ENCODE results near the gene FEM1B.

The FEM1B gene

GRCh38 chr15:68325726-68326125, 48.2 kb downstream of the FEM1B start:
- DNase-seq (ENCODE audit: low read depth in 2 of 2) = no peak

- DNase-seq (ENCODE audit: low read depth in 2 of 2) = no peak
Observed at GRCh38 chr15:68326711-68327354, 49.3 kb downstream of the FEM1B start.

- DNase-seq (ENCODE audit: low read depth in 2 of 2) = no peak
Observed at GRCh38 chr15:68328443-68328842, 50.9 kb downstream of the FEM1B start.

GRCh38 chr15:68328964-68329363, 51.4 kb downstream of the FEM1B start:
- no peak for DNase-seq (ENCODE audit: low read depth in 2 of 2)

GRCh38 chr15:68330416-68330815, 52.9 kb downstream of the FEM1B start:
- DNase-seq (ENCODE audit: low read depth in 2 of 2) = no peak

DNA sequence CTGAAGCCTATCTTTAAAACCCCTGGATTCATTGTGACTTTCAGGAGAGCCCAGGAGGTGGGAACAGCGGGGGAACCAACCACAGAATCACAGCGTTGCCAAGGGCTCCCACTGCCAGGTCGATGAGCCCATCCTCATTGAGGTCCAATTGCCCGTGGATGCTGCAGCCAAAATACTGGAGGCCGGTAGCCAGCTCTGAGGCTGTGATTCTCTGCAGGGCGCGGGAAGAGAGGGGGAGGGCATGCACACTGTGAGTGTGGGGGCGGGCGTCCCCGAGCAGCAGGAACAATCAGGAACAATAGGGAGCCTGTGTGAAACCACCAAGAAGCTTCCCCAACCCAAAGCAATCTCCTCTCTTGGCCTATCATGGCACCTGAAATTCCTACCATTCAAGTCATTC, 53.4 kb downstream of the FEM1B start:
- DNase-seq (ENCODE audit: low read depth in 2 of 2) = no peak

- no peak for DNase-seq (ENCODE audit: low read depth in 2 of 2)
Observed at GRCh38 chr15:68332266-68332665, 54.7 kb downstream of the FEM1B start.

- no peak for DNase-seq (ENCODE audit: low read depth in 2 of 2)
Observed at GRCh38 chr15:68333775-68334470, 56.4 kb downstream of the FEM1B start.

- DNase-seq (ENCODE audit: low read depth in 2 of 2) = no peak
Observed at GRCh38 chr15:68334661-68335124, 57.1 kb downstream of the FEM1B start.

DNA sequence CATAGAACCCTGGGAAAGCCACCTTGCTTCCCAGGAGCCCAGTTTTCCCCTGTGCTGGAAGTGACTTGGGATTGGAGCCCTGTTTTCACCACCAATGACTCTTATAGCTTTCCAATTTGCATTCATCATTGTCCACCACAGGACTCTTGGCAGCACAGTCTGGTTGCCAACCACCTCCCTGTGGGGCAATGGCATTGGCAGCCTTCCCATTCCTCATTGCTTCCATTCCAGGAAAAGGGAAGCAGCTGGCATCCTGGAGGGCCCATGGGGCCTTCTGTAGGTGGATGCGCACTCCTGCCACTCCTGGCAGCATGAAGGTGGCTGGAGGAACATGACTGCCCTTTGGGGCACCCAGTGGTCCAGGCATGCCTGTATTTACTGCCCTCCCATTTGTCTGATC, 57.7 kb downstream of the FEM1B start:
- no peak for DNase-seq (ENCODE audit: low read depth in 2 of 2)

DNA sequence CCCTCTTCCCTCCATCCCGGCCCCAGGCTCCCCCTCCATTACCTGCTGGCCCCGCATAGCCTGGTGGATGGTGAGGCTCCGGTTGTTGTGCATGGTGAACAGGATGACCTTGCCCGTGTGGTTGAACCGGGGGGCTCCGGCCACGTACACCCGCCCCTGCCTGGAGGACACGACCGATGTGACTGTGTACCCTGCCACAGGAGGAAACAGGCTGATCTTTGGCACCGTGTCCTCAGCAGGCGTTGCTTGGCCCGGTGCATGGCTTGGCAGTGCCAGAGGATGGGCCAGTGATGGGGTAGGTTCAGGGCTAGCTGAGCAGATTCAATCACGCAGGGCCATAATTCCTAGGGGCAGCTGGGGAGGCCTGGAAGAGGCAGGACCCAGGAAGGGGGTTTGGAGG, 58.1 kb downstream of the FEM1B start:
- no peak for DNase-seq (ENCODE audit: low read depth in 2 of 2)

DNA sequence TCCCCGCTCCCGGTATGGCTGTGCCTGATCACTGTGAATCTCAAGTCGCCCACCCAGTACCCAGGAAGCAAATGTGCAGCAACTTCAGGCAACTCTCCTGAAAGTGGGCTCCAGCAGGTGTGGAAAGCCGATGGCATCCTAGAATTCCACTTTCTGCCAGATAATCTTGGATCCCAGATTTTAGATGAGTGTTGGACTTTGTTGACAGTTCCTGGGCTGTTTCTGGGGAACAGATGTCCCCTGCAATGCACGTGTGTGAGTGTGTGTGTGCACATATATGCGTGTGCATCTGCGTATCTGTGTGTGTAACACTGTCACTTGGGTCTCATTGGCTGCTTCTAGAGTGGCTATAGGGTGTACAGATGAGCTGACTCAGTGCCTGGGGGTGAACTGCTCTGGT, 59.0 kb downstream of the FEM1B start:
- no peak for DNase-seq (ENCODE audit: low read depth in 2 of 2)

- no peak for DNase-seq (ENCODE audit: low read depth in 2 of 2)
Observed at GRCh38 chr15:68337826-68338225, 60.3 kb downstream of the FEM1B start.

- DNase-seq (ENCODE audit: low read depth in 2 of 2) = no peak
Observed at GRCh38 chr15:68339481-68339880, 61.9 kb downstream of the FEM1B start.

DNA sequence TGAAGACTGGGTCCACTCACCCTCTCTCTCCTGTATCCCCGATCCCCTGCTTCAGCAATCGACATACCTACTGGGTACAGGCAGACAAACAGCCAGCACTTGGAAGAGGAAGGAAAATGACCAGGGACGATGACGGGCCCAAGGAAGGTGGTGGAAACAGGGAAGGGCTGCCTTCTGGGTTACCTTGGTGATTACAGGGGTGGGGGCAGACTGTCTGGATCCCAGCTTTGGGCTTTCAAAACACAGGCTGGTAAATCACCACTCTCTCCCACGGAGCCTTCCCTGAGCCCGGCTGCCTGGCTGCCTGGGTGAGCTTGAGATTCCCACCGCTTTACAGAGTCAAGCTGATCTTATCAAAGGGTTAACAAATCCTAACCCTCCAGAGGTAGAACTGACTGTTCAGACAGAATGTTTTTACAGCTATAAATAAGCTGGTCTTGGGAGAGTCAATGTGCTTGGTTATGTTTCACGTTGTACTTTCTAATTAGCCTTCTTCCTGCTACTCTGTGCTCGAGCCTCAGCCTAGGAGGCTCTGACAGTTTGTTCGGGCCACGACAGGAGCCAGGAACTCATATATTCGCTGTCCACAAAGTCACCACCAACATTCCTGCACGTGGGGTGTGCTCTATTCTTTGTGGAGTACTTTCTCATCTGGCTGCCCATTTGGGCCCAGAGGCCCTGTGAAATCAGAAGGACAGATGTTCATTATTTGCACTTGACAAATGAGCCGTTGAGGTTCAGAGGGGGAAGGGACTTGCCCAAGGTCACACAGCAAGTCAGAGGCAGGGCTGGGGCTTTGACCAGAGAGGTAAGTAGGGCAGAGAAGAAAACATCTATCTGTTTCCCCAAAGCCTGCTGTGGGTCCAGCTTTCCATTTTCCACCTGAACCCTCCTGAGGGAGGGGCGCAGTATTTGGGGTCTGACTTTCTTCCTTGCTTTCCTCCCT, 63.5 kb downstream of the FEM1B start:
- no peak for DNase-seq (ENCODE audit: low read depth in 2 of 2)

GRCh38 chr15:68341760-68342725, 64.5 kb downstream of the FEM1B start:
- DNase-seq (ENCODE audit: low read depth in 2 of 2) = no peak

DNA sequence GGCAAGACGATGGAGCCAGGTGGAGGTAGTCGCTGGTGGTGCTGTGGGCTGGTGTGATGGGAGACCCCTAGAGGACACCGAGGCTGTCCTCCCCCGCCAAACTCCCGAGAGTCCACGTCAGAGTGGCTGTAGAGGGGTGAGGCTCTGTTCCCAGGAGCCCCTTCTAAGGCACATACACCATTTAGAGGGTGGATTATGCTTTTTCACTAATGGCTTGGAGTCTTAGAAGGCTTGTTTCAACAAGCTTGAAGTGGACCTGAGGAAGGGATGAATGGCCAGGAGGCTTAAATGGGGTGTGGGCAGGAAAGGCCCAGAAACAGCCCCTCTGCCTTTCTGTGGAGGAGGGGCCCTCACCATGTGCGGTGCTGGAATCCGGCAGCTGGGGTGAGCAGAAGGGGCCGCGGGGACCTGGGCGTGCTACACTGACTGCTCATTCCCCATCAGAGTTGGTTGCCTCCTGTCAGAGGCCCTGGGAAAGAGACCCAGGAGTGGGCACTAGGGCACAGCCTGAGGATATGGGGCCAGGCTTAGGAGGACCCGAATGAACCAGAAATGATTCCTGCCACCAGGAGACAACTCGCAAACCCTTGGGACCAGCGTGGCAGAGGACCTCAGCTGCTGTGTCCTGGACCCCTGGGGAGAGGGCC, 66.2 kb downstream of the FEM1B start:
- no peak for DNase-seq (ENCODE audit: low read depth in 2 of 2)

DNA sequence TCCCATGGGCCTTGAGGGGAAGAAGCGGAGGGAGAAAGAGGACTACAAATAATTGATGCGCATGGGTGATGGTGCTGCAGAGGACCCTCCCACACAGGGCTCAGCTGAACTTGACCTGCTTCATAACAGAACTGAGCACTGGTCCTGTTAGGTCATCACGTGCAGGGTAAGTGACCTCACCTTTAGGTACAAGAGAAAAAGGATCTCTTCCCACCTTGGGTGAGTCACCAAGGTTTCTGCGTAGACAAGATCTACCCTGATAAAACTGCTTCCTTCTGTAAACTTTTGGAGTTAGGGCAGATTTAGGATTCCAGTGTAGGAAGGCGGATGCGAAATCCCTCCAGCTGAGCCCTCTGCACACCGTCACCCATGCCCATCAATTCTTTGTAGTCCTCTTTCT, 67.1 kb downstream of the FEM1B start:
- DNase-seq (ENCODE audit: low read depth in 2 of 2) = no peak
